Fibroblast of lung (primary cell): ENCODE measurements around the gene SERPINB12. TPM values are rescaled to one million over a fixed set of nuclear protein-coding genes. Genes with fewer than 3 reads are reported as not detected.

Source experiments
- DNase-seq, 2 donors: peaks; one replicate each; pipeline versions ENCODE4 v3.0.0 to v3.0.0-alpha.2; 2010; ENCODE audit warnings: low read depth in 2 of 2
- H2AFZ ChIP-seq: 2 replicates; pipeline ENCODE4 v1.5.1; 2012; ENCODE audit warnings: low read length, control low read depth, inconsistent platforms
- H3K27ac ChIP-seq: 2 replicates; pipeline ENCODE4 v1.5.1; 2011; ENCODE audit warnings: low read length, control low read depth; ENCODE audit not compliant: insufficient read depth
- H3K27me3 ChIP-seq: 2 replicates; pipeline ENCODE4 v1.5.1; 2011; ENCODE audit warnings: mild to moderate bottlenecking, low read length; ENCODE audit not compliant: control insufficient read depth, insufficient read depth
- H3K36me3 ChIP-seq: 2 replicates; pipeline ENCODE4 v1.5.1; 2011; ENCODE audit warnings: low read length; ENCODE audit not compliant: control insufficient read depth, insufficient read depth
- H3K4me1 ChIP-seq: 2 replicates; pipeline ENCODE4 v1.5.1; 2011; ENCODE audit warnings: low read length; ENCODE audit not compliant: control insufficient read depth, insufficient read depth; ENCODE audit errors: extremely low read depth
- H3K4me2 ChIP-seq: 2 replicates; pipeline ENCODE4 v1.5.1; 2011; ENCODE audit warnings: low read length, control low read depth; ENCODE audit not compliant: insufficient read depth; ENCODE audit errors: extremely low read depth
- H3K4me3 ChIP-seq, 4 experiments: fragments of 200-600 bp in 1 of 4; sonication (generic) in 1 of 4; replicated peaks in 1 of 4; 2 replicates each; pipeline ENCODE4 v1.5.1; 2011 to 2016; ENCODE audit warnings: low read length in 4 of 4, low read depth in 3 of 4, mild to moderate bottlenecking in 3 of 4, control low read depth in 2 of 4, inconsistent platforms in 1 of 4, mixed read lengths in 1 of 4; ENCODE audit not compliant: insufficient read depth in 1 of 4; ENCODE audit errors: control extremely low read depth in 1 of 4
- H3K79me2 ChIP-seq: 2 replicates; pipeline ENCODE4 v1.5.1; 2012; ENCODE audit warnings: mild to moderate bottlenecking, low read length, inconsistent platforms; ENCODE audit not compliant: control insufficient read depth, insufficient read depth
- H3K9ac ChIP-seq: 2 replicates; pipeline ENCODE4 v1.5.1; 2011; ENCODE audit warnings: mild to moderate bottlenecking, low read length, control low read depth; ENCODE audit not compliant: insufficient read depth
- H3K9me3 ChIP-seq: 2 replicates; pipeline ENCODE4 v1.5.1; 2012; ENCODE audit warnings: low read depth, low read length; ENCODE audit not compliant: control insufficient read depth, insufficient read depth
- H4K20me1 ChIP-seq: 2 replicates; pipeline ENCODE4 v1.5.1; 2011; ENCODE audit warnings: low read length; ENCODE audit not compliant: control insufficient read depth, insufficient read depth; ENCODE audit errors: extremely low read depth
- EZH2 ChIP-seq: IDR thresholded peaks from 2 replicates; pipeline ENCODE4 v1.5.1; 2012; ENCODE audit warnings: low read length, control low read depth, mild to moderate bottlenecking; ENCODE audit errors: missing control alignments
- polyA plus RNA-seq, 2 donors: library from polyadenylated mRNA; depleted of rRNA in 1 of 2; stranded (reverse) in 1 of 2; unstranded in 1 of 2; fragments of >200 nt; gene quantifications; 2 replicates each; pipeline ENCODE4 v1.2.1, GENCODE V29; 2011 to 2012; ENCODE audit warnings: missing spikeins in 1 of 2
- total RNA-seq: library from RNA; depleted of rRNA; stranded (reverse); fragments of >200 nt; gene quantifications from 2 replicates; pipeline ENCODE4 v1.2.1, GENCODE V29; 2014
- TF ChIP-seq, protein P1 (sequence below), 2 donors: IDR thresholded peaks in 1 of 2; conservative IDR thresholded peaks in 1 of 2; 1 replicate in 1 of 2; 2 replicates in 1 of 2; pipeline ENCODE4 v1.5.1; 2011 to 2012; ENCODE audit warnings: low read length in 2 of 2, control low read depth in 1 of 2, inconsistent platforms in 1 of 2, low read depth in 1 of 2, mild to moderate bottlenecking in 1 of 2

Gene SERPINB12
- total and polyA plus RNA-seq, 2 donors (not counting 1 experiment from before 2014, with no cell fraction given): 0.07 TPM; not detected in 1

DNA sequence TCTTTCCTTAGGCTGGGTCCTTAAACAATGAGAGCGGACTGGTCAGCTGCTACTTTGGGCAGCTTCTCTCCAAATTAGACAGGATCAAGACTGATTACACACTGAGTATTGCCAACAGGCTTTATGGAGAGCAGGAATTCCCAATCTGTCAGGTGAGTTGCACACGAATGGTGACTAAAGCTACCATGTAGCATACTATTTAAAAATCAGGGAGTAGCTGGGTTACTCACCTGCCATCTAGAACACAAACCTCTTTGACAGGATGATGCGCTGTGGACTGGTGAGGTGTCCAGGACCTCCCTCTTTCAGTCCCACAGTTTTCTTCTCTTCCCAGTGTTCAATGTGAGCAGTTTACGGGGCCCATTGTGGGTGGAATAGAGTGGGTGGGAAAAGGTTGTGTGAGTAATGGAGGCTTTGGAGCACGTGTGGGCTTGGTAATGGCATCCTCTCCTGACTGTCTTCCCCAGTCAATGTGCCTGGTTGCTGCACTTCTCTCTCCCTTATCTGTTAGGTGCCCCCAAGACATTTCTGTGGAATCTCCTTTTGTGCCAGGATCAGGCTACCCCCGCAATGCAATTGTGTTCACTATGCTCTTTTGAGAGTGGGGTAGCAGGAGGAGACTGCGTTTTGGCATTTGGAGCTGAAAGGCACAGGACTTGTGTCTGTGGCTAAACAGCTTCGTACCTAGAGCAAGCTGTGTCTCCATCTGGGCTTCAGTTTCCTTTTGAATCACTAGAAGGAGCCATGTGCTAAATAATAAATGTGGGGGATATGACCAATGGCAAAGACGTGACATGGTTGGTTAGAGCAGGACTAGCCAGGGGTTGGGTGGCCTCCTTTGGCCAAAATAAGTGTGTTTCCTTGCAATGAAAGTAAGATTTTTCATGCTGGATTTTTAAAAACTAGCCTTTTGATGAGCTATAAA, 17.7 kb downstream of the SERPINB12 start:
- H2AFZ ChIP-seq: no peak overlapping the region
- no peak overlapping the region for H3K27ac ChIP-seq
- no peak for DNase-seq
- no peak overlapping the region for H3K4me2 ChIP-seq
- H3K79me2 ChIP-seq: no peaks in the 10 kb centered on the region
- H4K20me1 ChIP-seq: no peaks in the 10 kb centered on the region
- no peaks in the 10 kb centered on the region for H3K4me1 ChIP-seq
- H3K9ac ChIP-seq: no peak overlapping the region
- no peaks in the 10 kb centered on the region for H3K27me3 ChIP-seq
- TF ChIP-seq EZH2: no peak
- TF ChIP-seq, protein P1, sequence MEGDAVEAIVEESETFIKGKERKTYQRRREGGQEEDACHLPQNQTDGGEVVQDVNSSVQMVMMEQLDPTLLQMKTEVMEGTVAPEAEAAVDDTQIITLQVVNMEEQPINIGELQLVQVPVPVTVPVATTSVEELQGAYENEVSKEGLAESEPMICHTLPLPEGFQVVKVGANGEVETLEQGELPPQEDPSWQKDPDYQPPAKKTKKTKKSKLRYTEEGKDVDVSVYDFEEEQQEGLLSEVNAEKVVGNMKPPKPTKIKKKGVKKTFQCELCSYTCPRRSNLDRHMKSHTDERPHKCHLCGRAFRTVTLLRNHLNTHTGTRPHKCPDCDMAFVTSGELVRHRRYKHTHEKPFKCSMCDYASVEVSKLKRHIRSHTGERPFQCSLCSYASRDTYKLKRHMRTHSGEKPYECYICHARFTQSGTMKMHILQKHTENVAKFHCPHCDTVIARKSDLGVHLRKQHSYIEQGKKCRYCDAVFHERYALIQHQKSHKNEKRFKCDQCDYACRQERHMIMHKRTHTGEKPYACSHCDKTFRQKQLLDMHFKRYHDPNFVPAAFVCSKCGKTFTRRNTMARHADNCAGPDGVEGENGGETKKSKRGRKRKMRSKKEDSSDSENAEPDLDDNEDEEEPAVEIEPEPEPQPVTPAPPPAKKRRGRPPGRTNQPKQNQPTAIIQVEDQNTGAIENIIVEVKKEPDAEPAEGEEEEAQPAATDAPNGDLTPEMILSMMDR (conservative IDR thresholded peaks at IDR 0.05 in 1 of 2, IDR thresholded peaks at IDR 0.05 in 1 of 2; ENCODE audit: low read depth in 1 of 2, low read length in 2 of 2): no peak
- H3K9me3 ChIP-seq: no peaks in the 10 kb centered on the region
- H3K36me3 ChIP-seq: no peaks in the 10 kb centered on the region
- no peak overlapping the region for H3K4me3 ChIP-seq

DNA sequence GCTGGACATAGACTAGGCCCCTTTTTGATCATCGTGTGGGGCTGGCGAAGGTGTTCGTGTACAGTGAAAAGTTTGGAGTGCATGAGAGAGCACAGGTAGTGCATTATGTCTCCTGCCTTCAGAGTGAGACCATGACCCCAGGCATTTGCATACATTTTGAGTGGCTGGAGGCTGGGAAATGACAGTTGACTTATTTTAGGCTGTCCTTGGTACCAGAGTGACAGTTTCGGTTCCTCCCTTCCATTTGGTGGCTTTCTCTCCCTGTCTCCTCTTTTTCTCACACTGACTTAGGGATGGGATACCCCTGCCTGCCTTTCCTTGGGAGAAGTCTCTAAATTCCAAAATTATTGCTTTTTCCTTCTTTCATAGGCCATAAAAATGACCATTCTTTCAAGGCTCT, 20.1 kb downstream of the SERPINB12 start:
- Histone ChIP-seq H2AFZ (no peak overlapping the region), H3K79me2 (no peaks in the 10 kb centered on the region), H3K4me2 (no peak overlapping the region), H3K36me3 (no peaks in the 10 kb centered on the region), H3K4me1 (no peaks in the 10 kb centered on the region), H3K4me3 (no peak overlapping the region), H3K27ac (no peak overlapping the region), H3K9me3 (no peaks in the 10 kb centered on the region), H3K27me3 (no peaks in the 10 kb centered on the region), H3K9ac (no peak overlapping the region), H4K20me1 (no peaks in the 10 kb centered on the region)
- no peak for TF ChIP-seq EZH2
- TF ChIP-seq, protein P1 (conservative IDR thresholded peaks at IDR 0.05 in 1 of 2, IDR thresholded peaks at IDR 0.05 in 1 of 2; ENCODE audit: low read depth in 1 of 2, low read length in 2 of 2): no peak
- no peak for DNase-seq

DNA sequence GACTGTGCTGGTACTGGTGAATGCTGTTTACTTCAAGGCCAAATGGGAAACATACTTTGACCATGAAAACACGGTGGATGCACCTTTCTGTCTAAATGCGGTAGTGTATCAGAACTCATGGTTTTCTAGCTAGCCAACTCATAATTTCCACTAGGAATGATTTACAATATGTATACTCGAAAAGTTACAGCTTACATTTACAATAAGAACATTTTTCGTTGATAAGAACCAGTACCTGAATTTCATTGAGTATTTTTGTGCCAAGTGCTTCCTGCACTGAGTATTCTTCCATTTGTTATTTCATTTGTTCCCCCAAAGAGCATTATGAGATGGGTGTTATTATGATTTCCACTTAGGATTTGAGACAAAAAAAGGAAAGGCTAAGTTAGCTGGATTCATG, 21.9 kb downstream of the SERPINB12 start:
- no peak overlapping the region for H3K4me2 ChIP-seq
- no peaks in the 10 kb centered on the region for H3K9me3 ChIP-seq
- no peak for DNase-seq
- H3K4me1 ChIP-seq: no peaks in the 10 kb centered on the region
- H4K20me1 ChIP-seq: no peaks in the 10 kb centered on the region
- TF ChIP-seq EZH2: no peak
- TF ChIP-seq, protein P1 (conservative IDR thresholded peaks at IDR 0.05 in 1 of 2, IDR thresholded peaks at IDR 0.05 in 1 of 2; ENCODE audit: low read depth in 1 of 2, low read length in 2 of 2): no peak
- no peak overlapping the region for H3K9ac ChIP-seq
- H3K36me3 ChIP-seq: no peaks in the 10 kb centered on the region
- no peaks in the 10 kb centered on the region for H3K27me3 ChIP-seq
- H3K4me3 ChIP-seq: no peak overlapping the region
- no peaks in the 10 kb centered on the region for H3K79me2 ChIP-seq
- no peak overlapping the region for H2AFZ ChIP-seq
- H3K27ac ChIP-seq: no peak overlapping the region
